ENCODE measurements around the gene TNFSF10.

Gene TNFSF10

DNA sequence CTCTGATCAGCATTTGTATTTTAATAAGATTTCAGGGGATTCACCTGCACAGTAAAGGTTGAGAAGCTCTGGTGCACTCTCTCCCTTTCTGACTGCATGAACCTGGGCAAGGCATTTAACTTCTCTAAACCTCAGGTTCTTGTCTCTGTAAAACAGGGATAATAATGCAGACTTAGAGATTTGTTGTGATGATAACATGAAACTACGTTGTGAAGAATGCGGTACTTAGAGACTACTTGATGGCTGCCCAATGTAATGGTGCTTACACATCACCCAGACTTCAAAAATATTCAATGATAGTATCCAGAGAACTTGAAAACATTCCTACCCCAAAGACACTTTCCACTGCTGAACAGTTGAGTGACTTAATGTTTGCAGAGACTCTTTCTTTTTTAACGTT, 19.8 kb upstream of the TNFSF10 start:
- peaks cover 0 to 31% (median 5%) of the 10 kb centered on the region in 4 donors for H3K4me1 ChIP-seq
- no peaks in the 10 kb centered on the region for H3K9me3 ChIP-seq
- no peaks in the 10 kb centered on the region for H3K36me3 ChIP-seq
- DNase-seq = no peak
- TF ChIP-seq, protein P1, sequence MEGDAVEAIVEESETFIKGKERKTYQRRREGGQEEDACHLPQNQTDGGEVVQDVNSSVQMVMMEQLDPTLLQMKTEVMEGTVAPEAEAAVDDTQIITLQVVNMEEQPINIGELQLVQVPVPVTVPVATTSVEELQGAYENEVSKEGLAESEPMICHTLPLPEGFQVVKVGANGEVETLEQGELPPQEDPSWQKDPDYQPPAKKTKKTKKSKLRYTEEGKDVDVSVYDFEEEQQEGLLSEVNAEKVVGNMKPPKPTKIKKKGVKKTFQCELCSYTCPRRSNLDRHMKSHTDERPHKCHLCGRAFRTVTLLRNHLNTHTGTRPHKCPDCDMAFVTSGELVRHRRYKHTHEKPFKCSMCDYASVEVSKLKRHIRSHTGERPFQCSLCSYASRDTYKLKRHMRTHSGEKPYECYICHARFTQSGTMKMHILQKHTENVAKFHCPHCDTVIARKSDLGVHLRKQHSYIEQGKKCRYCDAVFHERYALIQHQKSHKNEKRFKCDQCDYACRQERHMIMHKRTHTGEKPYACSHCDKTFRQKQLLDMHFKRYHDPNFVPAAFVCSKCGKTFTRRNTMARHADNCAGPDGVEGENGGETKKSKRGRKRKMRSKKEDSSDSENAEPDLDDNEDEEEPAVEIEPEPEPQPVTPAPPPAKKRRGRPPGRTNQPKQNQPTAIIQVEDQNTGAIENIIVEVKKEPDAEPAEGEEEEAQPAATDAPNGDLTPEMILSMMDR (IDR thresholded peaks at IDR 0.05) = no peak
- H3K27me3 ChIP-seq = no peaks in the 10 kb centered on the region
- H3K27ac ChIP-seq = no peak overlapping the region
- intact Hi-C loops (cut with DNase I; ENCODE audit: low total_unique reads) = no loop called here
- no peak overlapping the region for H3K4me3 ChIP-seq

DNA sequence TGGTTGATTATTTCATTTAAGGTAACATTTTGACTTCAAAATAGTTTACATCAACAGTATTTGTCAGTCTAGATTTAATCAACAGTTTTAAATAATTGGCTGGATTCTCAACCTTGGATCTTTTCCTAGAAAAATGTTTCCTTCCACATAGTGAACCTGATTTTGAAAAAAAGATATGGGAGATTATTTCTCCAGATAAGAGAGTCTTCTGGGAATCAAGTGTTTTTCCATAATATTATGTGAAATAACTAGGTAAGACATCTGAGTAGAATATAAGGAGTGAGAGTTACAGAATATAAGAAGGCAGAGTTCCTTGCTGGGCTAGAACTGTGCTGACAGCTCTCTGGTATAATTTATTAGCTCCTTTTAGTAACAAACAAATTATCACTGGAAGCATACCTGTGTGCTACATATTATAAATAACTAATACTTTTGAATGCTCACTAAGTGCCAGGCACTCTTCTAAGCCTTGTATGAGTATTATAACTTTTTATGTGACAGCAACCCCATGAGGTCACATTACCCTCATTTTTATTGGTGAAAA, 18.8 kb upstream of the TNFSF10 start:
- no peak overlapping the region for H3K4me3 ChIP-seq
- TF ChIP-seq, protein P1 (IDR thresholded peaks at IDR 0.05) = no peak
- no peak for DNase-seq
- H3K4me1 ChIP-seq = peaks cover 0 to 31% (median 6%) of the 10 kb centered on the region in 4 donors
- H3K27ac ChIP-seq = peak overlapping the region; percentile 6 to 7
- intact Hi-C loops (cut with DNase I; ENCODE audit: low total_unique reads) = no loop called here
- H3K36me3 ChIP-seq = no peaks in the 10 kb centered on the region
- no peaks in the 10 kb centered on the region for H3K27me3 ChIP-seq
- H3K9me3 ChIP-seq = no peaks in the 10 kb centered on the region

DNA sequence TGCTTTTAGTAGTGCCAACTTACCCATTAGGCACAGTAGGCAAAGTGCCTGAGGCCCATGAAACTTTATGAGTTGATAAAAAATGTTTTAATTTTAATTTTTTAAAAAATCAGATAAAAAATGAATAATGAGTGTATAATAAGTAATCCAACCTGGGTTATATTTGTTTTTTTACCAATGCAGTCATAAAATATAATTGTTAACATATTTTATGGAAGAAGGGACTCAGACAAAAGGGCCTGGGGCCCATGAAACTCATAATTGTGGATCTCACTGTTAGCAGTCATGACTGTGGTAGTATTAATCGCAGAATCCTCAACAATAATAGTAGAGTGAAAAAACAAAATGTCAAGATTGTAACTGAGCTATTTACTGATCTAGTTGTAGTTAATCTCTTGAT, 16.8 kb upstream of the TNFSF10 start:
- Histone ChIP-seq H3K4me1 (peaks cover 0 to 31% (median 8%) of the 10 kb centered on the region in 4 donors), H3K27ac (no peak overlapping the region), H3K36me3 (no peaks in the 10 kb centered on the region), H3K27me3 (no peaks in the 10 kb centered on the region), H3K9me3 (no peaks in the 10 kb centered on the region), H3K4me3 (no peak overlapping the region)
- TF ChIP-seq, protein P1 (IDR thresholded peaks at IDR 0.05) = no peak
- no peak for DNase-seq
- intact Hi-C loops (cut with DNase I; ENCODE audit: low total_unique reads) = no loop called here

DNA sequence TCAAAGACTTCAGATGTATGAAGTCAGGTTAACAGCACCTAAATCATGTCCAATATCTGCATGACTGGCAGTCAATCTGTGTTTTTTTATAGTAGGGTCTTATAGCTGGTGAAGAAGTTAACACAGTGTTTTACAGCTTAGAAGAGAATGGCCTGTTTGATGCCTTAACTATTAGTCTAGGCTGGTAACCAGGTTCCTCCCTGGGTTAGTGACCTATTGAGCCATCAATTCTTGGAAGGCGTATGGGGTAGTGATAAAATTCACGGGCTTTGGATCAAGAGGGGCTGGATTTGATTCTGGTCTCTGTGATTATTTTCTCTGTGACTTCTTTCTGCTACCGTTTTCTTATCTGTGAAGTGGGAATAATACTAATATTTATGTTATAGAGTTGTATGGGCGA, 16.0 kb upstream of the TNFSF10 start:
- TF ChIP-seq, protein P1 (IDR thresholded peaks at IDR 0.05) = no peak

DNA sequence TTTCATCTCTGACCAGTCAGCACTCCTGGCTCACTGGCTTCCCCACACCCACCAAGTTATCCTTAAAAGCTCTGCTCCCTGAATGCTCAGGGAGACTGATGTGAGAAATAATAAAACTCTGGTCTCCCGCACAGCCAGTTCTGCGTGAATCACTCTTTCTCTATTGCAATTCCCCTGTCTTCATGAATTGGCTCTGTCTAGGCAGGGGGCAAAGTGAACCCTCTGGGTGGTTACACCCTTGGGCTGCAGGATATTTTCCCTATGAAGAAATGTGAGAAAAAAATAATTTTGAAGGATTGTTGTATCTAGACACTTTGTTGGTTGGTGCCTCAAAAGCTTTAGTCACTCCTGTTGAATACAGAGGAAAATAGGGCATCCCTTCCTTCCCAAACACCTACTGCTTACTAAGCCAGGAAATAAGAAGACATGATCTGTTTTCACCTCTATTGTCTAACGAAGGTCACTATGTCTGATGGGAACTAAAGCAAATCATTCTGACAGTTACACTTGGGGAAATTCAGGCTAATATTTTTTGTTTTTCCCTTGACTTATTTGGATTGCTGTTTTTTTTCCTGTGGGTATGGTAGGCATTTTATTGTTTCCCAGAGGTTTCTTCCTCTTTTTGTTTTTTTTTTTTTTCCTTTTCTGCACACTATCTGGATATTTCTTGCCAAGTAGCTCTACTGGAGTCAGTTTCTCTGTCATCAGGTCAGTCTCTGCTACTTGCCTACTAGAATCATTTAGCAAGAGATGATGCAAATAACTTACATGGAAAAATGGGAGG, 15.3 kb upstream of the TNFSF10 start:
- Histone ChIP-seq H3K27me3 (no peaks in the 10 kb centered on the region), H3K4me1 (peaks cover 0 to 31% (median 8%) of the 10 kb centered on the region in 4 donors), H3K9me3 (no peaks in the 10 kb centered on the region), H3K27ac (no peak overlapping the region), H3K4me3 (no peak overlapping the region), H3K36me3 (no peaks in the 10 kb centered on the region)
- intact Hi-C loops (cut with DNase I; ENCODE audit: low total_unique reads) = no loop called here
- TF ChIP-seq, protein P1 (IDR thresholded peaks at IDR 0.05) = no peak
- DNase-seq = no peak

More for the DNA sequence above, 16.0 kb upstream of the TNFSF10 start:
- DNase-seq = no peak
- Histone ChIP-seq H3K4me1 (peaks cover 0 to 31% (median 8%) of the 10 kb centered on the region in 4 donors), H3K9me3 (no peaks in the 10 kb centered on the region), H3K27me3 (no peaks in the 10 kb centered on the region), H3K36me3 (no peaks in the 10 kb centered on the region), H3K4me3 (no peak overlapping the region), H3K27ac (no peak overlapping the region)
- intact Hi-C loops (cut with DNase I; ENCODE audit: low total_unique reads) = no loop called here

Data from tibial artery (tissue), 4 donors.